DND-41 (cell line): ENCODE measurements around the gene PTPRG.

Source experiments
- CTCF ChIP-seq: IDR thresholded peaks from 2 replicates; pipeline ENCODE4 v1.5.1; 2012; ENCODE audit warnings: borderline replicate concordance, low read length, moderate library complexity, mild to moderate bottlenecking; ENCODE audit not compliant: poor library complexity, severe bottlenecking; ENCODE audit errors: extremely low read depth
- EZH2 ChIP-seq: IDR thresholded peaks from 3 replicates; pipeline ENCODE4 v1.6.1; 2012; ENCODE audit warnings: borderline replicate concordance, low read depth, mild to moderate bottlenecking, moderate library complexity, low read length, inconsistent platforms; ENCODE audit not compliant: severe bottlenecking

- TF ChIP-seq CTCF = no peak
- no peak for TF ChIP-seq EZH2
Observed at GRCh38 chr3:61600195-61600594, 38.8 kb downstream of the PTPRG start.
